ENCODE measurements around the gene ERBB2. TPM values are rescaled to one million over a fixed set of nuclear protein-coding genes. Genes with fewer than 3 reads are reported as not detected.

The ERBB2 gene
- total and polyA plus RNA-seq, 2 of the 8 experiments (the other 6 are each of a cell fraction or from before 2014, with no cell fraction given), result 183 to 394 TPM

- no peak for TF ChIP-seq TAF7 (optimal IDR thresholded peaks at IDR 0.05; ENCODE audit: borderline replicate concordance, low read depth, low read length)
Measured at GRCh38 chr17:39653662-39654331, 46.1 kb upstream of the ERBB2 start (continued).
